HG02610 (cell line): Measurements from ENCODE around the gene TRIM17.

ENCODE experiments used
- ATAC-seq: cut with Tn5 transposase; IDR thresholded peaks from one replicate; pipeline ENCODE4 v1.9.1; 2021; ENCODE audit warnings: mild to moderate bottlenecking, moderate library complexity; ENCODE audit not compliant: unreplicated experiment

The TRIM17 gene

GRCh38 chr1:228370439-228370940 lies 46.2 kb downstream of the TRIM17 start:
- no peak for ATAC-seq

- ATAC-seq: no peak
Observed at GRCh38 chr1:228369608-228370438, 46.8 kb downstream of the TRIM17 start.

- no peak for ATAC-seq
Observed at GRCh38 chr1:228368801-228369607, 47.7 kb downstream of the TRIM17 start.

GRCh38 chr1:228367798-228368791 lies 48.6 kb downstream of the TRIM17 start:
- no peak for ATAC-seq

GRCh38 chr1:228366866-228367741 lies 49.6 kb downstream of the TRIM17 start:
- ATAC-seq: no peak

- ATAC-seq: no peak
Observed at GRCh38 chr1:228366062-228366865, 50.4 kb downstream of the TRIM17 start.

GRCh38 chr1:228365271-228366061 lies 51.2 kb downstream of the TRIM17 start:
- no peak for ATAC-seq

- no peak for ATAC-seq
Observed at GRCh38 chr1:228364706-228365213, 51.9 kb downstream of the TRIM17 start.

- no peak for ATAC-seq
Observed at GRCh38 chr1:228364068-228364705, 52.5 kb downstream of the TRIM17 start.

GRCh38 chr1:228363686-228364067 lies 53.0 kb downstream of the TRIM17 start:
- ATAC-seq: no peak

GRCh38 chr1:228362884-228363450 lies 53.7 kb downstream of the TRIM17 start:
- ATAC-seq: no peak

- no peak for ATAC-seq
Observed at GRCh38 chr1:228362141-228362883, 54.3 kb downstream of the TRIM17 start.

GRCh38 chr1:228361314-228362140 lies 55.1 kb downstream of the TRIM17 start:
- ATAC-seq: no peak

GRCh38 chr1:228360533-228361313 lies 55.9 kb downstream of the TRIM17 start:
- no peak for ATAC-seq
